Measurements from ENCODE around the gene KRTAP5-2.

DNA sequence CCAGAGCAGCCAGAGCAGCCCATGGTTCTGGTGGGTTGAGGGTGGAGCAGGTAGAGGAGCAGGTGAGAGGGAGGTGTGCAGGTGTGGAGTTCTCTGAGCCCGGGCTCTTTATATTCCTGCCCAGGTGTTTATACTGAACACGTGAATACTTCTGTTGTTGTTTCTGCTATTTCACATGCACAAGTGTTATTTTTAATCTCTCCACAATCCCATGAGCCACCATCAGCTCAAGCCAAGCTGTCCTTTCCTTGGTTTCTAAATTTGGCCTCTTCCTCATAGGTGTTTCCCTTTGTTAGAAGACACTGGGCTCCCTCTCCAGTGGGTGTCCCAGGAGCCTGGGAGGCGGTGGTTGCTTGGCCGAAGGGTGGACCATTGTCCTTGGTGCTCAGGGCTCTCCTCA is 10.3 kb upstream of the KRTAP5-2 start, which contains the start of gene KRTAP5-3:
- no peak for TF ChIP-seq POLR2A (IDR thresholded peaks at IDR 0.05)
- TF ChIP-seq, protein P1, sequence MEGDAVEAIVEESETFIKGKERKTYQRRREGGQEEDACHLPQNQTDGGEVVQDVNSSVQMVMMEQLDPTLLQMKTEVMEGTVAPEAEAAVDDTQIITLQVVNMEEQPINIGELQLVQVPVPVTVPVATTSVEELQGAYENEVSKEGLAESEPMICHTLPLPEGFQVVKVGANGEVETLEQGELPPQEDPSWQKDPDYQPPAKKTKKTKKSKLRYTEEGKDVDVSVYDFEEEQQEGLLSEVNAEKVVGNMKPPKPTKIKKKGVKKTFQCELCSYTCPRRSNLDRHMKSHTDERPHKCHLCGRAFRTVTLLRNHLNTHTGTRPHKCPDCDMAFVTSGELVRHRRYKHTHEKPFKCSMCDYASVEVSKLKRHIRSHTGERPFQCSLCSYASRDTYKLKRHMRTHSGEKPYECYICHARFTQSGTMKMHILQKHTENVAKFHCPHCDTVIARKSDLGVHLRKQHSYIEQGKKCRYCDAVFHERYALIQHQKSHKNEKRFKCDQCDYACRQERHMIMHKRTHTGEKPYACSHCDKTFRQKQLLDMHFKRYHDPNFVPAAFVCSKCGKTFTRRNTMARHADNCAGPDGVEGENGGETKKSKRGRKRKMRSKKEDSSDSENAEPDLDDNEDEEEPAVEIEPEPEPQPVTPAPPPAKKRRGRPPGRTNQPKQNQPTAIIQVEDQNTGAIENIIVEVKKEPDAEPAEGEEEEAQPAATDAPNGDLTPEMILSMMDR (IDR thresholded peaks at IDR 0.05), result no peak
